IMR-90 (cell line): ENCODE measurements around the gene CDC42BPA. TPM values are rescaled to one million over a fixed set of nuclear protein-coding genes. Genes with fewer than 3 reads are reported as not detected.

Experiments
- ATAC-seq: fragments of 200-7000 bp; cut with Tn5 transposase; 2 replicates; pipeline ENCODE4 v1.9.1; 2020; ENCODE audit warnings: low read depth, mild to moderate bottlenecking, moderate library complexity
- BruUV-seq: library from RNA; stranded (reverse); fragments of 400-500 nt; replicated peaks from 2 replicates; lab custom pipeline; 2021; lab: Mats Ljungman, UMichigan
- CTCF ChIA-PET: fragments of 300-600 bp; formaldehyde crosslinking; extraction: SDS; loops from one replicate; lab custom pipeline; 2021; ENCODE audit warnings: antibody characterized with exemption; lab: Yijun Ruan, JAX
- POLR2A ChIA-PET: fragments of 300-600 bp; sonication (Branson Sonifier 250); formaldehyde crosslinking; loops from one replicate; lab custom pipeline; 2022; ENCODE audit warnings: antibody characterized with exemption; ENCODE audit not compliant: unreplicated experiment; lab: Charles Lee
- DNase-seq: peaks from one replicate; pipeline ENCODE4 v3.0.0; 2013
- H2AFZ ChIP-seq: replicated peaks from 2 replicates; pipeline ENCODE3; 2013; ENCODE audit warnings: low read length, mild to moderate bottlenecking; ENCODE audit not compliant: poor library complexity
- H2AK5ac ChIP-seq: 2 replicates; pipeline ENCODE4 v1.6.1; 2013; ENCODE audit warnings: low read depth, low read length, inconsistent platforms
- H2AK9ac ChIP-seq: replicated peaks from 2 replicates; pipeline ENCODE3; 2013; ENCODE audit warnings: mild to moderate bottlenecking, low read depth, low read length, moderate library complexity; ENCODE audit not compliant: poor library complexity
- H2BK120ac ChIP-seq: 2 replicates; pipeline ENCODE4 v1.6.1; 2013; ENCODE audit warnings: low read depth, low read length, inconsistent platforms
- H2BK15ac ChIP-seq: 3 replicates; pipeline ENCODE4 v1.6.1; 2013; ENCODE audit warnings: low read depth, low read length, inconsistent platforms
- H2BK20ac ChIP-seq: 2 replicates; pipeline ENCODE4 v1.6.1; 2013; ENCODE audit warnings: low read depth, mild to moderate bottlenecking, inconsistent platforms, low read length, moderate library complexity
- H2BK5ac ChIP-seq: 2 replicates; pipeline ENCODE4 v1.6.1; 2013; ENCODE audit warnings: mild to moderate bottlenecking, low read depth, low read length, inconsistent platforms; ENCODE audit not compliant: poor library complexity, severe bottlenecking
- H3K14ac ChIP-seq: replicated peaks from 2 replicates; pipeline ENCODE4 v1.6.1; 2013; ENCODE audit warnings: low read depth, low read length, inconsistent platforms
- H3K18ac ChIP-seq: 2 replicates; pipeline ENCODE4 v1.6.1; 2013; ENCODE audit warnings: low read depth, low read length, control low read depth
- H3K23ac ChIP-seq: 2 replicates; pipeline ENCODE4 v1.6.1; 2013; ENCODE audit warnings: low read depth, low read length, inconsistent platforms
- H3K27ac ChIP-seq: 2 replicates; pipeline ENCODE4 v1.5.1; 2013; ENCODE audit warnings: mild to moderate bottlenecking, control low read depth, low read length; ENCODE audit not compliant: insufficient read depth
- H3K27me3 ChIP-seq: 2 replicates; pipeline ENCODE4 v1.6.1; 2013; ENCODE audit warnings: low read length; ENCODE audit not compliant: control insufficient read depth, insufficient read depth
- H3K36me3 ChIP-seq: 2 replicates; pipeline ENCODE4 v1.6.1; 2013; ENCODE audit warnings: low read length, mixed read lengths; ENCODE audit not compliant: control insufficient read depth, insufficient read depth
- H3K4ac ChIP-seq: 2 replicates; pipeline ENCODE4 v1.6.1; 2013; ENCODE audit warnings: low read depth, low read length, inconsistent platforms
- H3K4me1 ChIP-seq: 2 replicates; pipeline ENCODE4 v1.6.1; 2013; ENCODE audit warnings: low read length, mixed read lengths; ENCODE audit not compliant: control insufficient read depth, insufficient read depth
- H3K4me2 ChIP-seq: 2 replicates; pipeline ENCODE4 v1.6.1; 2013; ENCODE audit warnings: low read depth, mild to moderate bottlenecking, control low read depth, low read length, moderate library complexity
- H3K4me3 ChIP-seq: 2 replicates; pipeline ENCODE4 v1.5.1; 2013; ENCODE audit warnings: low read depth, mild to moderate bottlenecking, control low read depth, low read length, moderate library complexity; ENCODE audit not compliant: insufficient read depth
- H3K56ac ChIP-seq: 2 replicates; pipeline ENCODE4 v1.6.1; 2013; ENCODE audit warnings: low read length, inconsistent platforms; ENCODE audit not compliant: insufficient read depth; ENCODE audit errors: extremely low read depth
- H3K79me1 ChIP-seq, 2 experiments: 2 replicates each; pipeline ENCODE4 v1.6.1; 2013; ENCODE audit warnings: low read length in 2 of 2, inconsistent platforms in 1 of 2, low read depth in 1 of 2
- H3K9ac ChIP-seq: 2 replicates; pipeline ENCODE4 v1.6.1; 2013; ENCODE audit warnings: low read depth, low read length, control low read depth
- H3K9me1 ChIP-seq: 2 replicates; pipeline ENCODE4 v1.6.1; 2013; ENCODE audit warnings: low read length, inconsistent platforms; ENCODE audit not compliant: insufficient read depth
- H3K9me3 ChIP-seq: 2 replicates; pipeline ENCODE4 v1.6.1; 2013; ENCODE audit warnings: low read length; ENCODE audit not compliant: control insufficient read depth, insufficient read depth
- H4K20me1 ChIP-seq: 2 replicates; pipeline ENCODE4 v1.6.1; 2013; ENCODE audit warnings: low read length, inconsistent platforms; ENCODE audit not compliant: insufficient read depth
- H4K5ac ChIP-seq: 2 replicates; pipeline ENCODE4 v1.6.1; 2013; ENCODE audit warnings: mild to moderate bottlenecking, low read depth, low read length, control low read depth
- H4K8ac ChIP-seq, 2 experiments: 2 replicates each; pipeline ENCODE4 v1.6.1; 2013; ENCODE audit warnings: low read depth in 2 of 2, low read length in 2 of 2, control low read depth in 1 of 2, inconsistent platforms in 1 of 2
- H4K91ac ChIP-seq: 2 replicates; pipeline ENCODE4 v1.6.1; 2013; ENCODE audit warnings: low read depth, low read length, inconsistent platforms; ENCODE audit not compliant: insufficient read depth
- CHD1 ChIP-seq: IDR thresholded peaks from 2 replicates; pipeline ENCODE4 v1.6.1; 2012; ENCODE audit warnings: low read depth, low read length, improper control_type of control experiment
- MAFK ChIP-seq: IDR thresholded peaks from 2 replicates; pipeline ENCODE4 v1.6.1; 2012; ENCODE audit warnings: low read depth, low read length, improper control_type of control experiment
- MXI1 ChIP-seq: IDR thresholded peaks from 2 replicates; pipeline ENCODE4 v1.6.1; 2012; ENCODE audit warnings: low read depth, mild to moderate bottlenecking, low read length, moderate library complexity, borderline replicate concordance
- NFE2L2 ChIP-seq: fragments of 150-350 bp; IDR thresholded peaks from 2 replicates; pipeline ENCODE4 v1.6.1; 2016; ENCODE audit warnings: low read depth, mild to moderate bottlenecking, low read length
- POLR2A ChIP-seq: IDR thresholded peaks from 2 replicates; pipeline ENCODE4 v1.6.1; 2012; ENCODE audit warnings: mild to moderate bottlenecking, low read depth, low read length
- RAD21 ChIP-seq: IDR thresholded peaks from 2 replicates; pipeline ENCODE4 v1.6.1; 2012; ENCODE audit warnings: low read length, improper control_type of control experiment
- RCOR1 ChIP-seq: IDR thresholded peaks from 2 replicates; pipeline ENCODE4 v1.6.1; 2012; ENCODE audit warnings: mild to moderate bottlenecking, low read length, improper control_type of control experiment; ENCODE audit not compliant: insufficient replicate concordance
- SMC3 ChIP-seq: fragments of 150-350 bp; IDR thresholded peaks from 2 replicates; pipeline ENCODE4 v1.6.1; 2016; ENCODE audit warnings: low read depth, mild to moderate bottlenecking, antibody characterized with exemption, low read length, moderate library complexity
- WGBS, 2 experiments: methylation state at CpG; one replicate each; pipeline versions ENCODE4 v1.1.5 to v1.1.7; 2013; ENCODE audit warnings: missing lambda C conversion rate in 2 of 2; ENCODE audit not compliant: insufficient read length in 1 of 2; ENCODE audit errors: extremely low coverage in 2 of 2; 5-methylcytosine and 5-hydroxymethylcytosine counted together
- dilution Hi-C: fragments of 300-500 bp; cut with HindIII; formaldehyde crosslinking; loops from one replicate; pipeline ENCODE4 v1.14.3; 2018; ENCODE audit warnings: low sequenced_read_pairs; ENCODE audit not compliant: unreplicated experiment
- in situ Hi-C: fragments of 300-500 bp; cut with MboI; formaldehyde crosslinking; loops from 3 replicates; pipeline ENCODE4 v1.14.3; 2019; ENCODE audit warnings: low sequenced_read_pairs, inconsistent platforms, mixed read lengths
- intact Hi-C: fragments of 100-400 bp; cut with micrococcal nuclease; formaldehyde crosslinking; loops from 2 replicates; pipeline ENCODE4 v1.10.0; 2022
- polyA plus RNA-seq, 3 experiments: library from polyadenylated mRNA; depleted of rRNA; stranded (reverse); fragments of >200 nt; gene quantifications; 2 replicates each; pipeline ENCODE4 v1.2.3, GENCODE V29; 2012; ENCODE audit warnings: low replicate concordance in 1 of 3
- total RNA-seq: library from RNA; depleted of rRNA; stranded (reverse); fragments of >200 nt; gene quantifications from 2 replicates; pipeline ENCODE4 v1.2.3, GENCODE V29; 2012
- TF ChIP-seq, protein P1 (sequence below): fragments of 150-350 bp; IDR thresholded peaks from 2 replicates; pipeline ENCODE4 v1.6.1; 2016; ENCODE audit warnings: low read depth, mild to moderate bottlenecking, low read length, moderate library complexity, borderline replicate concordance
- TF ChIP-seq, protein P2 (sequence below): fragments of 150-350 bp; IDR thresholded peaks from 2 replicates; pipeline ENCODE4 v1.6.1; 2017; ENCODE audit warnings: mild to moderate bottlenecking, antibody characterized with exemption, low read length, low read depth

CDC42BPA gene
- total and polyA plus RNA-seq, 2 of the 4 experiments (the other 2 are of a cell fraction), result 9.4 to 27.8 TPM

DNA sequence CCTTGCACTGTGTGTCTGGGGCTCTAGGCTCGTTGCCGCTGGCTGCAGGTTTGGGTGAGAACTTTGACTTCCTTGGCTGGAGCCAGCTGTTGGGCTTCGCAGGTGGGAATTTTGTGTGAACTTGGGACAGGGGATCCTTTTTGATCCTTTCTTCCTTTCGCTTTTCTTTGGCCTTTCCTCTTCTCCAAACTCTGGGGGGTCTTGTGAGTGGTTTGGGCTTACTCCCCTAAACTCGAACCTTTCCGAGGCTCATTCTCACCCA is 377.6 kb downstream of the CDC42BPA start:
- Histone ChIP-seq H4K91ac (no peak overlapping the region), H4K5ac (no peak overlapping the region), H3K4me2 (peak overlapping the region; percentile 69), H3K9me1 (peaks cover 8% of the 10 kb centered on the region; the same call in 1 of the 2 replicates), H4K8ac (no peak overlapping the region), H2BK5ac (no peak overlapping the region), H2AK5ac (no peak overlapping the region), H3K18ac (no peak overlapping the region), H4K20me1 (no peaks in the 10 kb centered on the region), H3K4ac (no peak overlapping the region), H3K9me3 (no peaks in the 10 kb centered on the region), H3K36me3 (no peaks in the 10 kb centered on the region), H3K23ac (no peak overlapping the region), H2BK20ac (no peak overlapping the region), H3K27me3 (no peaks in the 10 kb centered on the region), H2BK15ac (no peak overlapping the region), H2AK9ac (peak overlapping the region; percentile 60), H3K79me1 (no peaks in the 10 kb centered on the region; a peak in 1 of 4 replicates), H2AFZ (peak overlapping the region; percentile 99), H3K4me3 (peak overlapping the region; percentile 57), H3K9ac (no peak overlapping the region), H3K4me1 (peaks cover 3% of the 10 kb centered on the region), H3K27ac (no peak overlapping the region), H3K14ac (no peak overlapping the region), H2BK120ac (no peak overlapping the region), H3K56ac (no peak overlapping the region)
- intact Hi-C loops, result no loop called here
- ATAC-seq (no peak), DNase-seq (no peak)
- in situ Hi-C loops, result no loop called here
- dilution Hi-C loops, result no loop called here
- BruUV-seq, result no TSS peak
- POLR2A ChIA-PET, result no interaction called here
- CTCF ChIA-PET, result no interaction called here
- no CpG with 5 or more reads among the region's 6 CpGs for WGBS, 2 experiments
- TF ChIP-seq, protein P1, sequence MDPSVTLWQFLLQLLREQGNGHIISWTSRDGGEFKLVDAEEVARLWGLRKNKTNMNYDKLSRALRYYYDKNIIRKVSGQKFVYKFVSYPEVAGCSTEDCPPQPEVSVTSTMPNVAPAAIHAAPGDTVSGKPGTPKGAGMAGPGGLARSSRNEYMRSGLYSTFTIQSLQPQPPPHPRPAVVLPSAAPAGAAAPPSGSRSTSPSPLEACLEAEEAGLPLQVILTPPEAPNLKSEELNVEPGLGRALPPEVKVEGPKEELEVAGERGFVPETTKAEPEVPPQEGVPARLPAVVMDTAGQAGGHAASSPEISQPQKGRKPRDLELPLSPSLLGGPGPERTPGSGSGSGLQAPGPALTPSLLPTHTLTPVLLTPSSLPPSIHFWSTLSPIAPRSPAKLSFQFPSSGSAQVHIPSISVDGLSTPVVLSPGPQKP, result no peak
- TF ChIP-seq POLR2A, result no peak
- TF ChIP-seq RAD21, result no peak
- TF ChIP-seq MXI1, result no peak
- no peak for TF ChIP-seq NFE2L2
- no peak for TF ChIP-seq MAFK
- TF ChIP-seq, protein P2, sequence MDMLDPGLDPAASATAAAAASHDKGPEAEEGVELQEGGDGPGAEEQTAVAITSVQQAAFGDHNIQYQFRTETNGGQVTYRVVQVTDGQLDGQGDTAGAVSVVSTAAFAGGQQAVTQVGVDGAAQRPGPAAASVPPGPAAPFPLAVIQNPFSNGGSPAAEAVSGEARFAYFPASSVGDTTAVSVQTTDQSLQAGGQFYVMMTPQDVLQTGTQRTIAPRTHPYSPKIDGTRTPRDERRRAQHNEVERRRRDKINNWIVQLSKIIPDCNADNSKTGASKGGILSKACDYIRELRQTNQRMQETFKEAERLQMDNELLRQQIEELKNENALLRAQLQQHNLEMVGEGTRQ, result no peak
- no peak for TF ChIP-seq CHD1
- TF ChIP-seq SMC3, result no peak
- no peak for TF ChIP-seq RCOR1
